IMR-90 (cell line): ENCODE measurements around the gene FOXP1. TPM values are rescaled to one million over a fixed set of nuclear protein-coding genes. Genes with fewer than 3 reads are reported as not detected.

ENCODE experiments used
- ATAC-seq: fragments of 200-7000 bp; cut with Tn5 transposase; 2 replicates; pipeline ENCODE4 v1.9.1; 2020; ENCODE audit warnings: low read depth, mild to moderate bottlenecking, moderate library complexity
- BruUV-seq: library from RNA; stranded (reverse); fragments of 400-500 nt; replicated peaks from 2 replicates; lab custom pipeline; 2021; lab: Mats Ljungman, UMichigan
- CTCF ChIA-PET: fragments of 300-600 bp; formaldehyde crosslinking; extraction: SDS; loops from one replicate; lab custom pipeline; 2021; ENCODE audit warnings: antibody characterized with exemption; lab: Yijun Ruan, JAX
- POLR2A ChIA-PET: fragments of 300-600 bp; sonication (Branson Sonifier 250); formaldehyde crosslinking; loops from one replicate; lab custom pipeline; 2022; ENCODE audit warnings: antibody characterized with exemption; ENCODE audit not compliant: unreplicated experiment; lab: Charles Lee
- DNase-seq: peaks from one replicate; pipeline ENCODE4 v3.0.0; 2013
- H2AFZ ChIP-seq: replicated peaks from 2 replicates; pipeline ENCODE3; 2013; ENCODE audit warnings: low read length, mild to moderate bottlenecking; ENCODE audit not compliant: poor library complexity
- H2AK5ac ChIP-seq: 2 replicates; pipeline ENCODE4 v1.6.1; 2013; ENCODE audit warnings: low read depth, low read length, inconsistent platforms
- H2AK9ac ChIP-seq: replicated peaks from 2 replicates; pipeline ENCODE3; 2013; ENCODE audit warnings: mild to moderate bottlenecking, low read depth, low read length, moderate library complexity; ENCODE audit not compliant: poor library complexity
- H2BK120ac ChIP-seq: 2 replicates; pipeline ENCODE4 v1.6.1; 2013; ENCODE audit warnings: low read depth, low read length, inconsistent platforms
- H2BK15ac ChIP-seq: 3 replicates; pipeline ENCODE4 v1.6.1; 2013; ENCODE audit warnings: low read depth, low read length, inconsistent platforms
- H2BK20ac ChIP-seq: 2 replicates; pipeline ENCODE4 v1.6.1; 2013; ENCODE audit warnings: low read depth, mild to moderate bottlenecking, inconsistent platforms, low read length, moderate library complexity
- H2BK5ac ChIP-seq: 2 replicates; pipeline ENCODE4 v1.6.1; 2013; ENCODE audit warnings: mild to moderate bottlenecking, low read depth, low read length, inconsistent platforms; ENCODE audit not compliant: poor library complexity, severe bottlenecking
- H3K14ac ChIP-seq: replicated peaks from 2 replicates; pipeline ENCODE4 v1.6.1; 2013; ENCODE audit warnings: low read depth, low read length, inconsistent platforms
- H3K18ac ChIP-seq: 2 replicates; pipeline ENCODE4 v1.6.1; 2013; ENCODE audit warnings: low read depth, low read length, control low read depth
- H3K23ac ChIP-seq: 2 replicates; pipeline ENCODE4 v1.6.1; 2013; ENCODE audit warnings: low read depth, low read length, inconsistent platforms
- H3K27ac ChIP-seq: 2 replicates; pipeline ENCODE4 v1.5.1; 2013; ENCODE audit warnings: mild to moderate bottlenecking, control low read depth, low read length; ENCODE audit not compliant: insufficient read depth
- H3K27me3 ChIP-seq: 2 replicates; pipeline ENCODE4 v1.6.1; 2013; ENCODE audit warnings: low read length; ENCODE audit not compliant: control insufficient read depth, insufficient read depth
- H3K36me3 ChIP-seq: 2 replicates; pipeline ENCODE4 v1.6.1; 2013; ENCODE audit warnings: low read length, mixed read lengths; ENCODE audit not compliant: control insufficient read depth, insufficient read depth
- H3K4ac ChIP-seq: 2 replicates; pipeline ENCODE4 v1.6.1; 2013; ENCODE audit warnings: low read depth, low read length, inconsistent platforms
- H3K4me1 ChIP-seq: 2 replicates; pipeline ENCODE4 v1.6.1; 2013; ENCODE audit warnings: low read length, mixed read lengths; ENCODE audit not compliant: control insufficient read depth, insufficient read depth
- H3K4me2 ChIP-seq: 2 replicates; pipeline ENCODE4 v1.6.1; 2013; ENCODE audit warnings: low read depth, mild to moderate bottlenecking, control low read depth, low read length, moderate library complexity
- H3K4me3 ChIP-seq: 2 replicates; pipeline ENCODE4 v1.5.1; 2013; ENCODE audit warnings: low read depth, mild to moderate bottlenecking, control low read depth, low read length, moderate library complexity; ENCODE audit not compliant: insufficient read depth
- H3K56ac ChIP-seq: 2 replicates; pipeline ENCODE4 v1.6.1; 2013; ENCODE audit warnings: low read length, inconsistent platforms; ENCODE audit not compliant: insufficient read depth; ENCODE audit errors: extremely low read depth
- H3K79me1 ChIP-seq, 2 experiments: 2 replicates each; pipeline ENCODE4 v1.6.1; 2013; ENCODE audit warnings: low read length in 2 of 2, inconsistent platforms in 1 of 2, low read depth in 1 of 2
- H3K9ac ChIP-seq: 2 replicates; pipeline ENCODE4 v1.6.1; 2013; ENCODE audit warnings: low read depth, low read length, control low read depth
- H3K9me1 ChIP-seq: 2 replicates; pipeline ENCODE4 v1.6.1; 2013; ENCODE audit warnings: low read length, inconsistent platforms; ENCODE audit not compliant: insufficient read depth
- H3K9me3 ChIP-seq: 2 replicates; pipeline ENCODE4 v1.6.1; 2013; ENCODE audit warnings: low read length; ENCODE audit not compliant: control insufficient read depth, insufficient read depth
- H4K20me1 ChIP-seq: 2 replicates; pipeline ENCODE4 v1.6.1; 2013; ENCODE audit warnings: low read length, inconsistent platforms; ENCODE audit not compliant: insufficient read depth
- H4K5ac ChIP-seq: 2 replicates; pipeline ENCODE4 v1.6.1; 2013; ENCODE audit warnings: mild to moderate bottlenecking, low read depth, low read length, control low read depth
- H4K8ac ChIP-seq, 2 experiments: 2 replicates each; pipeline ENCODE4 v1.6.1; 2013; ENCODE audit warnings: low read depth in 2 of 2, low read length in 2 of 2, control low read depth in 1 of 2, inconsistent platforms in 1 of 2
- H4K91ac ChIP-seq: 2 replicates; pipeline ENCODE4 v1.6.1; 2013; ENCODE audit warnings: low read depth, low read length, inconsistent platforms; ENCODE audit not compliant: insufficient read depth
- BHLHE40 ChIP-seq: fragments of 150-350 bp; IDR thresholded peaks from 2 replicates; pipeline ENCODE4 v1.6.1; 2016; ENCODE audit warnings: mild to moderate bottlenecking, low read depth, low read length
- CHD1 ChIP-seq: IDR thresholded peaks from 2 replicates; pipeline ENCODE4 v1.6.1; 2012; ENCODE audit warnings: low read depth, low read length, improper control_type of control experiment
- ELK1 ChIP-seq: fragments of 150-350 bp; IDR thresholded peaks from 2 replicates; pipeline ENCODE4 v1.6.1; 2016; ENCODE audit warnings: low read depth, mild to moderate bottlenecking, low read length, moderate library complexity, borderline replicate concordance
- FOS ChIP-seq: fragments of 150-350 bp; IDR thresholded peaks from 2 replicates; pipeline ENCODE4 v1.6.1; 2016; ENCODE audit warnings: low read depth, low read length
- MAFK ChIP-seq: IDR thresholded peaks from 2 replicates; pipeline ENCODE4 v1.6.1; 2012; ENCODE audit warnings: low read depth, low read length, improper control_type of control experiment
- MAZ ChIP-seq: IDR thresholded peaks from 2 replicates; pipeline ENCODE4 v1.6.1; 2012; ENCODE audit warnings: low read depth, mild to moderate bottlenecking, low read length, improper control_type of control experiment, moderate library complexity, borderline replicate concordance
- MXI1 ChIP-seq: IDR thresholded peaks from 2 replicates; pipeline ENCODE4 v1.6.1; 2012; ENCODE audit warnings: low read depth, mild to moderate bottlenecking, low read length, moderate library complexity, borderline replicate concordance
- NFE2L2 ChIP-seq: fragments of 150-350 bp; IDR thresholded peaks from 2 replicates; pipeline ENCODE4 v1.6.1; 2016; ENCODE audit warnings: low read depth, mild to moderate bottlenecking, low read length
- POLR2A ChIP-seq: IDR thresholded peaks from 2 replicates; pipeline ENCODE4 v1.6.1; 2012; ENCODE audit warnings: mild to moderate bottlenecking, low read depth, low read length
- RAD21 ChIP-seq: IDR thresholded peaks from 2 replicates; pipeline ENCODE4 v1.6.1; 2012; ENCODE audit warnings: low read length, improper control_type of control experiment
- RFX5 ChIP-seq: IDR thresholded peaks from 2 replicates; pipeline ENCODE4 v1.8.0; 2012; ENCODE audit warnings: low read depth, mild to moderate bottlenecking, low read length, moderate library complexity
- WGBS, 2 experiments: methylation state at CpG; one replicate each; pipeline versions ENCODE4 v1.1.5 to v1.1.7; 2013; ENCODE audit warnings: missing lambda C conversion rate in 2 of 2; ENCODE audit not compliant: insufficient read length in 1 of 2; ENCODE audit errors: extremely low coverage in 2 of 2; 5-methylcytosine and 5-hydroxymethylcytosine counted together
- dilution Hi-C: fragments of 300-500 bp; cut with HindIII; formaldehyde crosslinking; loops from one replicate; pipeline ENCODE4 v1.14.3; 2018; ENCODE audit warnings: low sequenced_read_pairs; ENCODE audit not compliant: unreplicated experiment
- in situ Hi-C: fragments of 300-500 bp; cut with MboI; formaldehyde crosslinking; loops from 3 replicates; pipeline ENCODE4 v1.14.3; 2019; ENCODE audit warnings: low sequenced_read_pairs, inconsistent platforms, mixed read lengths
- intact Hi-C: fragments of 100-400 bp; cut with micrococcal nuclease; formaldehyde crosslinking; loops from 2 replicates; pipeline ENCODE4 v1.10.0; 2022
- polyA plus RNA-seq, 3 experiments: library from polyadenylated mRNA; depleted of rRNA; stranded (reverse); fragments of >200 nt; gene quantifications; 2 replicates each; pipeline ENCODE4 v1.2.3, GENCODE V29; 2012; ENCODE audit warnings: low replicate concordance in 1 of 3
- total RNA-seq: library from RNA; depleted of rRNA; stranded (reverse); fragments of >200 nt; gene quantifications from 2 replicates; pipeline ENCODE4 v1.2.3, GENCODE V29; 2012
- TF ChIP-seq, protein P1 (sequence below): fragments of 150-350 bp; IDR thresholded peaks from 2 replicates; pipeline ENCODE4 v1.6.1; 2017; ENCODE audit warnings: mild to moderate bottlenecking, antibody characterized with exemption, low read length, low read depth

The FOXP1 gene
- total and polyA plus RNA-seq, 2 of the 4 experiments (the other 2 are of a cell fraction) = 37.0 to 132 TPM

DNA sequence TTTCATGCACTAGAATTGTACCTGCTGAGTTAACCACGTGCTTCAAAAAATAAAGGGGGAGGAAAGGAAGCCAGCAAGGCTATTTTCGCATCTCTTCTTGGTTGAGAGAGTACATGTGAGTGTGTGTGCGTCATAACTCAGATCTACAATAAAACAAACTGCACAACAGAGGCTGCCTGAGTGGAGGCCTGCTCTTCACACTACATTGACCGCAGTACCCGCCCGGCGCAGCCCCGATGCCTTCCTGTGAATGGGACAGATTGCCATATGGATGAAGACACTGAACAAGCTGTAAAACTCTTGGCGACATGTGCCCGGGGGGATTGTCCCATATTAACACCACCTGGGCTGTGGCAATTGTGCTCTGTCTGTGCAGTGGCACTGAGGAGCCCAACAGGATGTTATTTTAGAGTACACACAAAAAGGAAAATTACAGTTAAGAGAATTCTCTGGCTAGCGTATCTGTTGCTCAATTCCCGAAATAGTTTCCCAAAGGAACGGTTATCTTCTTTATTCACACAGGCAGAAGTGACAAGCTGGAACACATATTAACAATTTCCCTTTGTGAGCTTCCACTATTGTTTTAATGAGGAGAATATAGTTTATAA, 551.5 kb downstream of the FOXP1 start:
- no peak overlapping the region for H2AFZ ChIP-seq
- no peak overlapping the region for H3K4ac ChIP-seq
- H3K27ac ChIP-seq = no peak overlapping the region
- in situ Hi-C loops (no loop called here), dilution Hi-C loops (no loop called here), intact Hi-C loops (no loop called here)
- H2AK5ac ChIP-seq = no peak overlapping the region
- H2BK15ac ChIP-seq = no peak overlapping the region
- no peaks in the 10 kb centered on the region for H3K27me3 ChIP-seq
- ChIA-PET CTCF (no interaction called here), POLR2A (no interaction called here)
- no peak overlapping the region for H3K14ac ChIP-seq
- no peak overlapping the region for H3K56ac ChIP-seq
- H3K4me1 ChIP-seq = peaks cover 6% of the 10 kb centered on the region
- no peak overlapping the region; the same call in 1 of the 2 replicates for H3K23ac ChIP-seq
- H3K79me1 ChIP-seq = peaks cover 50 to 81% of the 10 kb centered on the region in 2 experiments
- H4K8ac ChIP-seq = no peak overlapping the region
- TF ChIP-seq FOS (no peak), CHD1 (no peak), BHLHE40 (no peak), MAZ (no peak), RAD21 (no peak), ELK1 (no peak), POLR2A (no peak), NFE2L2 (no peak), MXI1 (no peak), MAFK (no peak), RFX5 (no peak)
- TF ChIP-seq, protein P1, sequence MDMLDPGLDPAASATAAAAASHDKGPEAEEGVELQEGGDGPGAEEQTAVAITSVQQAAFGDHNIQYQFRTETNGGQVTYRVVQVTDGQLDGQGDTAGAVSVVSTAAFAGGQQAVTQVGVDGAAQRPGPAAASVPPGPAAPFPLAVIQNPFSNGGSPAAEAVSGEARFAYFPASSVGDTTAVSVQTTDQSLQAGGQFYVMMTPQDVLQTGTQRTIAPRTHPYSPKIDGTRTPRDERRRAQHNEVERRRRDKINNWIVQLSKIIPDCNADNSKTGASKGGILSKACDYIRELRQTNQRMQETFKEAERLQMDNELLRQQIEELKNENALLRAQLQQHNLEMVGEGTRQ = no peak
- no peak overlapping the region for H4K91ac ChIP-seq
- BruUV-seq = no TSS peak
- H2AK9ac ChIP-seq = peak overlapping the region; percentile 20
- 80% methylated on average over 2 of the region's 13 CpGs; no CpG with 5 or more reads in 1 of the 2 experiments for WGBS, 2 experiments
- H2BK5ac ChIP-seq = no peak overlapping the region
- peaks cover 30% of the 10 kb centered on the region for H3K9me1 ChIP-seq
- ATAC-seq = no peak
- no peak overlapping the region for H3K4me2 ChIP-seq
- no peaks in the 10 kb centered on the region for H3K9me3 ChIP-seq
- peaks cover 42% of the 10 kb centered on the region for H3K36me3 ChIP-seq
- peaks cover 50% of the 10 kb centered on the region for H4K20me1 ChIP-seq
- H2BK20ac ChIP-seq = no peak overlapping the region
- H2BK120ac ChIP-seq = no peak overlapping the region
- no peak for DNase-seq
- no peak overlapping the region for H3K4me3 ChIP-seq
- H4K5ac ChIP-seq = no peak overlapping the region
- H3K18ac ChIP-seq = no peak overlapping the region
- no peak overlapping the region for H3K9ac ChIP-seq
